ENCODE measurements around the gene RAP1GAP.

RAP1GAP gene

GRCh38 chr1:21663248-21663950 is 5.8 kb downstream of the RAP1GAP start:
- H3K4me3 ChIP-seq (ENCODE audit: low read depth, low read length) = no peak overlapping the region

- H3K4me3 ChIP-seq (ENCODE audit: low read depth, low read length) = no peak overlapping the region
Measured at GRCh38 chr1:21662426-21663247, 6.5 kb downstream of the RAP1GAP start.

GRCh38 chr1:21661886-21662285 is 7.3 kb downstream of the RAP1GAP start:
- no peak overlapping the region for H3K4me3 ChIP-seq (ENCODE audit: low read depth, low read length)

DNA sequence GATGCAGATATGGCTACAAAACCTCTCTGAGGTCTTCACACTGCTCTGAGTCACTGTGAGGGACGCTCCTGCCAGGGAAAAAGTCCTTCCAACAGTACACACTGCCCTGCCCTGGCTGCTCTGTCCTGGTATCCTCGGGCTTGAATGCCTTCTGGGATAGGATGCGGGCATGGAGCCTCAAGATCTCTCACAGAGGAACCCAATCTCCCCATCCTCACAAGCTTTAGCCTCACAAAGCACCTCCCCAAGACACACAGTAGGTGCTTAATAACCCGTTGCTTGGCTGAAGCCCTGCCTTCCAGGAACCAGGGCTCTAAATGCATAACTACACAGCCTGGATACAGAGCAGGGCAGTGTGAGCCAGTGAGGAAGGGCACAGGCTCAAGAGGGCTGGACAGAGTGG is 9.2 kb downstream of the RAP1GAP start:
- H3K4me3 ChIP-seq (ENCODE audit: low read depth, low read length) = no peak overlapping the region

GRCh38 chr1:21659099-21659923 is 9.8 kb downstream of the RAP1GAP start:
- peak overlapping the region; percentile 62 for H3K4me3 ChIP-seq (ENCODE audit: low read depth, low read length)

DNA sequence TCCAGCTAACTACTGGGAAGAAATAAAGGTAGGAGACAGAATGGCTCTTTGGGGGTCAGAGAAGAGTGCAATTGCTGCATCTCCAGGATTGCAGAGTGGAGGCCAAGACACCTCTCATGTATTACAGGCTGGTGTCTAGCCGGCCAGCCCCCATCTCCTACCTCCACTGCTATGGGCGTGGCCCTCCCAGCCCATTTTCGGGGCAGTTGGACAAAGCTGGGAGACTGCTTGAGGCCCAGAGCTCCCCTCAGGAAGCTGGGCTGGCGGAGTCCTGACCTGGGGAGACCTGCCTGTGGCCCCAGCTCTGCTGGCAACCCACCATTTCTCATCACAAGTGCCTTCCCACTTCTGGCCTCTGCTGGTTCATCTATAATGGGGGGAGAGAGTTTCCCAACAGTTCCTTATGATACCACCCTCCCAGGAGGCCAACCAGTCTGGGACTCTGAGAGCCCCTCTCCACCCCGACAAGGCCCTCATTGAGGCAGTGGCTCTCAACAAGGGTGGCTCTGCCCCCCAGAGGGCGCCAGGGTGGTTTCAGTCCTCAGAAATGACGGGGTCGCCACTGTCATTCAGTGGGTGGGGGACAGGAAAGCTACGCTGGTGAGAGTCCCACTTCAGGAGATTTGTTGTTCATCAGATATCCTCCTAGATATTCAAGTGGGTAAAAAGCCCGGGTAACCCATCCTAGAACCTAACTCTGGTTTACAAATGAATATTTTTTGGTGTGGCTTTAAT is 11.5 kb downstream of the RAP1GAP start:
- no peak overlapping the region for H3K4me3 ChIP-seq (ENCODE audit: low read depth, low read length)

- no peak overlapping the region for H3K4me3 ChIP-seq (ENCODE audit: low read depth, low read length)
Measured at GRCh38 chr1:21655748-21656147, 13.4 kb downstream of the RAP1GAP start.

GRCh38 chr1:21655259-21655658 is 13.9 kb downstream of the RAP1GAP start:
- H3K4me3 ChIP-seq (ENCODE audit: low read depth, low read length) = no peak overlapping the region

DNA sequence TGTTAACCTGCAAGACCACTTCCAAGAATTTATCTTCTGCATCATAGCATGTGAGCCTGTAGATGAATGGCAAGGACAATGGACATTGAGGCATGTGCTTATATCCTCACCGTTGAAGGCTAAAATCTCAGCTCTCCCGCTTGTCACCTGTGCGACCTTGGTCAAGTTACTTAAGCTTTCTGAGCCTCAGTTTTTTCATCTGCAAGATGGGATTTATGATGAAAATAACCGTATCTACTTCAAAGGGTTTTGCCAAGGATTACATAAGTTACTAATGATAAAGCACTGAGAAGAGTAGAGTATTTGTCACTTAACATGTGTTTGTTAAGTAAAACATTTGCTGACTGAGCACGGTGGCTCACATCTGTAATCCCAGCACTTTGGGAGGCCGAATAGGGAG is 14.9 kb downstream of the RAP1GAP start:
- H3K4me3 ChIP-seq (ENCODE audit: low read depth, low read length) = no peak overlapping the region

GRCh38 chr1:21653744-21654100 is 15.4 kb downstream of the RAP1GAP start:
- H3K4me3 ChIP-seq (ENCODE audit: low read depth, low read length) = no peak overlapping the region

DNA sequence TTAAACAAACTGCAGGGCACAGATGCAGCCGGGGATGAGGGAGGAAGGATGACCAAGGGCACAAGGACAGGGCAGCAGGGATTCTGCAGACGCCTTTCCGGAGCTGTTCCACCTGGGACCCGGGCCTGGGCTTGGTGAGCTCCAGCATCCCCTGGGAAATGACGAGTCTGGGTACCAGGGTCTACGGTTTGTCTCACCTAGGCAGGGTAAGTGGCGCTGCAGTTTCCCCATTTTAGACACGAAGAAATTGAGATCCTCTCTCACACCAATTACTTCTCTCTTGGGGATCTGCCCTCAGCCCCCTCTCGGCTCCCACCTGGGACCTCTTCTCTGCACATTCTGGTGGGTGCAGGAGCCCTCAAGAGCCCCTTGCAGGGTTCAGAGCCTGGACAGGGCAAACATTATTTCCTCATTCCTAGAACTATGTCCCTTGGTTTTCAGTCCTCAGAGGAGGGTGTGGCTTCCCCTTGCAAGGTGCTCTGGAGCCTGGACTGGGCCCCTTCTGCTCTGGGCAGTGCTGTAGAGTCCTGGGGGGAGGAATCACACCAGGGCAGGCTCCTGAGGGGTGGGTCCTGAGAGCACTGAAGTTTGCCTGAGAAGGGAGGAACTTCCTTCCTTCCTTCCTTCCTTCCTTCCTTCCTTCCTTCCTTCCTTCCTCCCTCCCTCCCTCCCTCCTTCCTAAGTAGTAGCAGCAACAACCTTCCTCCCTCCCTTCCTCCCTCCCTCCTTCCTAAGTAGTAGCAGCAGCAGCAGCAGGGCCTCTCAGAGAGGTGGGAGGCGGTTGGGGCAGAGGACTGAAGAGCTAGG is 16.0 kb downstream of the RAP1GAP start:
- no peak overlapping the region for H3K4me3 ChIP-seq (ENCODE audit: low read depth, low read length)

DNA sequence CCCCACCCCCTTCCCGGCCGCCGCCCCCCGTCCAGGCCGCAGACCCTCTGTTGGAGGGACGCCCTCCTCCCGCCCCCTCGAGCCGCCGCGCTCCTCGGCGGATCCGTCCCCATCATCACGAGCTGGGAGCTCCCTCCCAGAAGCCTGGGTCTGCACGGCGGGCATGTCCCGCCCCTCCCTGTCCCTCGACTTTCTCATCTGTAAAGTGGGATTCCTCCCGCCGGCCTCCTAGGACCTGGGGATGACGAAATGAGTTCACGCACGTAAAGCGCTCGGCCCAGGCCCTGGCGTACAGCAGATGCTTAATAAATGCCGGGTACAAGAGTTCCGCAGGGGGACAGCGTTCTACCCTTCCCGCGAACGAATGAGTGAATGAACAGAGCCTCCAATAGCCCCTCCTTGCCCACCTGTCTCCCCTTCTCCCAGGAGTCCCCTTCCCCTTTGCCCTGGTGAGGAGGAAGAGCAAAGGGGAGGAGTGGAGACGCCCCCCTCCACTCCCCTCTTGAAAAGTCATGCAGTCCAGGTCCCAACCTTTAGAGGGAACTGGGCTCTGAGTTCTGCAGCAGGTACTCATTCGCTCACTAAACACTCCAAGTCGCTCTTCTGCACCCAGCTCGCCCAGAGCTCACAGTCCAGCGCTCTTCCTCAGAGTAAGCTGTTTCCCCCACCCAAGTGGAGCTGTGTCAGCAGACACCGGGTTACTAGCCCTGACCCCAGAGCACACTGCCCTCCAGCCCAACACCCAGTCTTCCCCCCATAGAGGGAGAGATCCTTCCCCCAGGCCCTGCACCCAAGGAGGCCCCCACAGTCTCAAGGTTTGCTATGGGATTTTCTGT is 16.8 kb downstream of the RAP1GAP start:
- peak overlapping the region; percentile 28 for H3K4me3 ChIP-seq (ENCODE audit: low read depth, low read length)

DNA sequence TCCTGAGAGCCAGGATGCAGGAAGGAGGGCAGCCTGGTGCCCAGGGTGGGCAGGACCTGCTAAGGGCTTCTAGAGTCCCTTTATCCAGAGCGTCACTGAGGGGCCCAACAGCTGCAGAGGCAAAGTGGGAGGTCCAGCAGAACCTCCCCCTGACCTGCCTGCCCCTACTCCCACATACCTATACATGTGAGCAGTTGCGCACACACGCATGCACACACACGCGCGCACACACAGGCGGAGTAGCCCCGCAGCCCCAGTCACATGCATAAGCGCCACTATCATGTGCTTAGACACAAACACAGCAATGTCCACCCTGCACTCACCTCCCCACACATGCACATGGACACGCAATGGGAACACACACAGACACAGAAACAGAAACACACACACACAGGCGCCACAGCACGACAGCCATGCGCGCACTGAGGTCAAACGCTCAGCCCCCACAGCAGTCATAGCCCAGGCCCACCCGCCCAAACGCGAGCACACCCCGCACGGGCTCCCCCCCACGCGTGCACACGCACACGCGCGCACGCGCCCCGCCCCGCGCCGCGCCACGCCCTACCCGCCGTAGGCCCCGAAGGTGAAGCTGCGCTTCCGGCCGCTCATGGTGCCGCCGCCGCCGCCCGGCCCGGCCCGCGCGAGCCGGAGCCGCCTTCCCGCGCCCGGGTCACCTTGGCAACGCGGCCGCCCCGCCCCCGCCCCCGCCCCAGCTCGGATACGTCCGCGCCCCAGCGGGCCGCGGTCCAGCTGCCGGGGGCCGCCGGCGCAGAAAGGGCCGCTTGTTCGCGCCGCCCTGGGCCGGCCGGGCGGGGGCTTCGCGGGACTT is 17.7 kb downstream of the RAP1GAP start:
- H3K4me3 ChIP-seq (ENCODE audit: low read depth, low read length) = peak overlapping the region; percentile 67

- no peak overlapping the region for H3K4me3 ChIP-seq (ENCODE audit: low read depth, low read length)
Measured at GRCh38 chr1:21650400-21650799, 18.8 kb downstream of the RAP1GAP start.

DNA sequence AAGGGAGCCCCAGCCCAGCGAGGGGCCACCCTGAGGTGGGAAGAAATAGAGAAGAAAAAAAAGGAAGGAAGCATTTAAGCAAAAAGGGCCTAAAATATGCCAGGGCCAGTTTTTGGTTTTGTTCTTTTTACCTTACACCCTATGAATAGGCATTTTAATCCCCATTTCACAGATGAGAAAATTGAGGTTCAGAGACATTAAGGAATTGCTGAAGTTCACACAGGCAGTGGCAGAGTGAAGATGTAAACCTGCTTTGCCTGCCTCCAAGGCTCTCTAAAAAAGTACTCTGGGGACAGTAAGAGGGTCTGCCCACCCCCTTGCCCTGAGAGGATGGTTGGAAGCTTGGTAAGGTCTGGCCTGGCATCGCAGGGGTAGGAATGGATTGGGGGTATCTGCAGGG is 19.8 kb downstream of the RAP1GAP start:
- H3K4me3 ChIP-seq (ENCODE audit: low read depth, low read length) = no peak overlapping the region

GRCh38 chr1:21648791-21649190 is 20.4 kb downstream of the RAP1GAP start:
- no peak overlapping the region for H3K4me3 ChIP-seq (ENCODE audit: low read depth, low read length)

GRCh38 chr1:21648352-21648730 is 20.8 kb downstream of the RAP1GAP start:
- no peak overlapping the region for H3K4me3 ChIP-seq (ENCODE audit: low read depth, low read length)

All from iPS-11a (cell line).